Measurements from ENCODE around the gene NEU2.

GRCh38 chr2:233064530-233065199, 32.2 kb downstream of the NEU2 start:
- TF ChIP-seq FOXM1 (IDR thresholded peaks at IDR 0.05; ENCODE audit: borderline replicate concordance, low read depth) (no peak), MAX (IDR thresholded peaks at IDR 0.05) (no peak), CREB1 (IDR thresholded peaks at IDR 0.05; ENCODE audit: low read depth) (no peak), RAD21 (IDR thresholded peaks at IDR 0.05; ENCODE audit: low read depth) (no peak), YY1 (IDR thresholded peaks at IDR 0.05; ENCODE audit: low read depth) (no peak), CEBPB (IDR thresholded peaks at IDR 0.05) (no peak), TEAD4 (IDR thresholded peaks at IDR 0.05) (no peak), TAF1 (IDR thresholded peaks at IDR 0.05; ENCODE audit: low read depth) (no peak), EGR1 (IDR thresholded peaks at IDR 0.05) (no peak), REST (IDR thresholded peaks at IDR 0.05; ENCODE audit: low read depth) (no peak), EP300 (IDR thresholded peaks at IDR 0.05; ENCODE audit: borderline replicate concordance) (no peak), TCF12 (IDR thresholded peaks at IDR 0.05; ENCODE audit: low read depth) (no peak)
